Right lobe of liver (tissue), 6 donors: Measurements from ENCODE around the gene LILRB1. TPM values are rescaled to one million over a fixed set of nuclear protein-coding genes. Genes with fewer than 3 reads are reported as not detected.
A peak's percentile ranks its signal among the peaks of the same experiment; 100 is the strongest.
"Not testable (repeated sequence)": the region's sequence is repeated elsewhere in the genome, so short reads cannot be mapped to it uniquely, and the experiment has no call there.

Experiments
- ATAC-seq, 4 donors: fragments of 200-7000 bp; cut with Tn5 transposase; one replicate each; pipeline ENCODE4 v1.9.1; 2020; ENCODE audit warnings: mild to moderate bottlenecking in 4 of 4, moderate library complexity in 4 of 4
- DNase-seq, 3 donors: peaks; one replicate each; pipeline ENCODE4 v3.0.0-alpha.2; 2020
- H3K27ac ChIP-seq, 3 donors: fragments of 200-600 bp; one replicate each; pipeline ENCODE4 v1.8.0; 2022
- H3K27me3 ChIP-seq, 2 donors: fragments of 200-600 bp; one replicate each; pipeline ENCODE4 v1.8.0; 2022
- H3K36me3 ChIP-seq, 4 donors: fragments of 200-600 bp; sonication (generic) in 1 of 4; one replicate each; pipeline versions ENCODE4 v1.5.1 to v1.8.0; 2017 to 2022; ENCODE audit warnings: control low read depth in 1 of 4
- H3K4me1 ChIP-seq, 4 donors: fragments of 200-600 bp; sonication (generic) in 1 of 4; one replicate each; pipeline versions ENCODE4 v1.5.1 to v1.8.0; 2017 to 2022; ENCODE audit warnings: control low read depth in 1 of 4
- H3K4me3 ChIP-seq, 3 donors: fragments of 200-600 bp; one replicate each; pipeline ENCODE4 v1.8.0; 2022
- H3K9me3 ChIP-seq, 4 donors: fragments of 200-600 bp; sonication (generic) in 1 of 4; one replicate each; pipeline versions ENCODE4 v1.5.1 to v1.8.0; 2017 to 2022; ENCODE audit warnings: control low read depth in 1 of 4
- CTCF ChIP-seq, 4 donors: fragments of 200-600 bp in 3 of 4; fragments of 450-650 bp in 1 of 4; IDR thresholded peaks; one replicate each; pipeline versions ENCODE4 v1.5.1 to v1.8.0; 2016 to 2022; ENCODE audit warnings: antibody characterized with exemption in 4 of 4, mild to moderate bottlenecking in 2 of 4
- POLR2A ChIP-seq: fragments of 450-650 bp; IDR thresholded peaks from one replicate; pipeline ENCODE4 v1.6.1; 2017; ENCODE audit warnings: antibody characterized with exemption, mild to moderate bottlenecking
- WGBS: methylation state at CpG from one replicate; pipeline ENCODE4 v1.1.6; 2018; ENCODE audit warnings: low coverage, low lambda C conversion rate; ENCODE audit not compliant: insufficient coverage; ENCODE audit errors: missing lambda C conversion rate; 5-methylcytosine and 5-hydroxymethylcytosine counted together
- intact Hi-C, 2 donors: fragments of 100-400 bp; cut with DNase I; formaldehyde crosslinking; loops; one replicate each; pipeline versions ENCODE4 v1.11.2 to v1.14.1; 2022
- total RNA-seq, 6 experiments: library from RNA; depleted of rRNA in 2 of 6; stranded (reverse); fragments of >200 nt in 2 of 6; fragmentation: NEBNext Ultra II Directional in 3 of 6; extraction: Animal tissue kit (Norgen Biotek cat#: 25700) in 3 of 6; gene quantifications; one replicate each; pipeline versions ENCODE4 v1.1.0 to v1.2.4, GENCODE V29; 2016 to 2023
- donor health status: DM: no; HTN: yes; CAD: no.
- donor health status: DM: no; HTN: no; CAD: no.
- donor health status: DM: no; HTN: no; CAD: no.
- donor health status: DM: no; HTN: yes; CAD: no.
- donor health status: DM: no; HTN: yes; CAD: no.

The LILRB1 gene
- total RNA-seq, 6 experiments from 2014 or later = 1.7 to 21.9 (median 4.1) TPM

GRCh38 chr19:54626757-54627156, 3.5 kb upstream of the LILRB1 start:
- DNase-seq = no peak
- H3K36me3 ChIP-seq = no peaks in the 10 kb centered on the region
- WGBS = 20% methylated on average over 5 of the region's 8 CpGs

GRCh38 chr19:54627912-54628311, 2.4 kb upstream of the LILRB1 start:
- ATAC-seq, intact Hi-C loops, H3K36me3 ChIP-seq, DNase-seq, H3K4me3 ChIP-seq, H3K27ac ChIP-seq, H3K4me1 ChIP-seq, H3K27me3 ChIP-seq, H3K9me3 ChIP-seq: not testable (repeated sequence)
- WGBS = 32% methylated on average over 4 of the region's 4 CpGs

More at GRCh38 chr19:54626757-54627156, 3.5 kb upstream of the LILRB1 start:
- Histone ChIP-seq H3K4me1 (no peaks in the 10 kb centered on the region), H3K27ac (no peak overlapping the region), H3K27me3 (no peaks in the 10 kb centered on the region), H3K9me3 (no peaks in the 10 kb centered on the region), H3K4me3 (no peak overlapping the region)
- intact Hi-C loops = no loop called here
- ATAC-seq = no peak
- no peak for TF ChIP-seq POLR2A
- no peak for TF ChIP-seq CTCF (IDR thresholded peaks at IDR 0.05)

GRCh38 chr19:54630782-54631181, 498 bp downstream of the LILRB1 start:
- DNase-seq = no peak
- Histone ChIP-seq H3K27me3 (no peaks in the 10 kb centered on the region), H3K4me3 (peak overlapping the region in 1 of 3 donors; percentile 18), H3K27ac (no peak overlapping the region), H3K36me3 (no peaks in the 10 kb centered on the region), H3K4me1 (no peaks in the 10 kb centered on the region), H3K9me3 (no peaks in the 10 kb centered on the region)
- 40% methylated on average over 1 of the region's 6 CpGs for whole genome bisulfite sequencing
- ATAC-seq = peak in 2 of 4 donors; percentile 34 to 56
- intact Hi-C loops = no loop called here
- TF ChIP-seq CTCF (IDR thresholded peaks at IDR 0.05) (no peak), POLR2A (no peak)

- WGBS = 53% methylated on average over 16 of the region's 23 CpGs
- ATAC-seq, H3K4me1 ChIP-seq, intact Hi-C loops, DNase-seq, H3K9me3 ChIP-seq, H3K36me3 ChIP-seq, H3K27me3 ChIP-seq, H3K27ac ChIP-seq, H3K4me3 ChIP-seq: not testable (repeated sequence)
Measured at GRCh38 chr19:54631489-54632337, 1.4 kb downstream of the LILRB1 start.

- ATAC-seq, DNase-seq, H3K4me1 ChIP-seq, H3K36me3 ChIP-seq, H3K9me3 ChIP-seq, H3K27me3 ChIP-seq, H3K4me3 ChIP-seq, intact Hi-C loops, H3K27ac ChIP-seq: not testable (repeated sequence)
- 68% methylated on average over 10 of the region's 16 CpGs for WGBS
Measured at GRCh38 chr19:54632517-54632916, 2.2 kb downstream of the LILRB1 start.

GRCh38 chr19:54633401-54633800, 3.1 kb downstream of the LILRB1 start:
- H3K36me3 ChIP-seq = no peaks in the 10 kb centered on the region
- no peak for DNase-seq
- intact Hi-C loops = no loop called here
- no peaks in the 10 kb centered on the region for H3K4me1 ChIP-seq
- H3K27me3 ChIP-seq = no peaks in the 10 kb centered on the region
- WGBS = 40% methylated on average over 2 of the region's 7 CpGs
- H3K27ac ChIP-seq = no peak overlapping the region
- TF ChIP-seq CTCF (IDR thresholded peaks at IDR 0.05) (no peak), POLR2A (no peak)
- H3K9me3 ChIP-seq = no peaks in the 10 kb centered on the region
- no peak overlapping the region for H3K4me3 ChIP-seq
- peak in 1 of 4 donors; percentile 15 for ATAC-seq

GRCh38 chr19:54636081-54636480, 5.8 kb downstream of the LILRB1 start:
- DNase-seq, H3K27me3 ChIP-seq: not testable (repeated sequence)
- 31% methylated on average over 8 of the region's 12 CpGs for WGBS

More at GRCh38 chr19:54636081-54636480, 5.8 kb downstream of the LILRB1 start:
- intact Hi-C loops, H3K9me3 ChIP-seq, ATAC-seq, H3K27ac ChIP-seq, H3K36me3 ChIP-seq, H3K4me3 ChIP-seq, H3K4me1 ChIP-seq: not testable (repeated sequence)
